ENCODE data around the gene ADA. TPM values are rescaled to one million over a fixed set of nuclear protein-coding genes. Genes with fewer than 3 reads are reported as not detected.

Gene ADA
- total RNA-seq, 5 donors from 2014 or later (not counting 1 experiment from before 2014, with no cell fraction given): 21.9 to 42.1 (median 33.3) TPM

GRCh38 chr20:44606725-44607441, 44.6 kb downstream of the ADA start:
- H3K27ac ChIP-seq (ENCODE audit: low read length): no peak overlapping the region
- 100% methylated on average over 1 of the region's 5 CpGs for WGBS (ENCODE audit: insufficient coverage)

DNA sequence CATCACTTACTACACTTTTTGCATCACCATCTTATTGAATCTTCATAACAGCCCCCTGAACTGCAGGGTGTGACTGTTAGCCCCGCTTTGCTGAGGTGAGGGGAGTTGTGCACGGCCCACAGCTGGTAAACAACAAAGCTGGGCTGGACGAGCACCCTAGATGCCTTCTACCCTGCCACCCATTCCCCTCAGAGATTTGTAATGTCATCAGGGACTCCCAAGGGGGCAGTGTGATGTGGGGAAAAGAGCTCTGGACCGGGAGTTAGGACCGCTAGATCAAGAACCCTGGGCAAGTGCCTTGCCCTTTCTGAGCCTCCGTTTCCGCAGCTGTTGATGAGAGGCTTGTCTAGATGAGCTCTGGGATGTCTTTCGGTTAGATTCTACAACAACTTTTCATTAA, 48.2 kb downstream of the ADA start:
- Mint-ChIP-seq H3K27ac (no peak overlapping the region), H3K4me1 (peaks cover 12 to 25% (median 22%) of the 10 kb centered on the region in 3 donors), H3K9me3 (no peaks in the 10 kb centered on the region), H3K36me3 (no peaks in the 10 kb centered on the region), H3K4me3 (no peak overlapping the region), H3K27me3 (no peaks in the 10 kb centered on the region)
- ChIA-PET CTCF (interaction anchor here (0.6 to 1.0 kb wide), 4 partner anchors 39 to 716 kb away, joined by 3 read pairs; no protein-coding TSS in a partner anchor), POLR2A (interaction anchor here in 1 of 2 donors (0.7 kb wide), 1 partner anchor 168 kb away, joined by 7 read pairs; no protein-coding TSS in a partner anchor)
- H3K36me3 ChIP-seq (ENCODE audit: control insufficient read depth in 2 of 2, extremely low read depth in 1 of 2, insufficient read depth in 1 of 2, low read length in 1 of 2): no peaks in the 10 kb centered on the region
- no peak overlapping the region for H3K27ac ChIP-seq (ENCODE audit: low read length)
- no peaks in the 10 kb centered on the region for H3K27me3 ChIP-seq (replicated peaks in 1 of 2; ENCODE audit: control insufficient read depth in 2 of 2, extremely low read depth in 1 of 2, insufficient read depth in 2 of 2, low read length in 1 of 2)
- H3K9me3 ChIP-seq: no peaks in the 10 kb centered on the region
- ATAC-seq (replicated peaks in 1 of 4): no peak
- no CpG with 5 or more reads among the region's 8 CpGs for WGBS (ENCODE audit: insufficient coverage)
- no peak for DNase-seq
- no peak overlapping the region for H3K4me3 ChIP-seq (ENCODE audit: control insufficient read depth in 1 of 2, extremely low read depth in 1 of 2, low read length in 1 of 2)
- H3K4me1 ChIP-seq (ENCODE audit: control insufficient read depth in 1 of 2, extremely low read depth in 1 of 2, insufficient read depth in 2 of 2, low read length in 2 of 2): peaks cover 10 to 14% of the 10 kb centered on the region in 2 experiments

More at GRCh38 chr20:44606725-44607441, 44.6 kb downstream of the ADA start:
- POLR2A ChIA-PET: no interaction called here
- no peaks in the 10 kb centered on the region for H3K27me3 Mint-ChIP-seq
- H3K36me3 ChIP-seq (ENCODE audit: control insufficient read depth in 2 of 2, extremely low read depth in 1 of 2, insufficient read depth in 1 of 2, low read length in 1 of 2): no peaks in the 10 kb centered on the region
- no peaks in the 10 kb centered on the region for H3K27me3 ChIP-seq (replicated peaks in 1 of 2; ENCODE audit: control insufficient read depth in 2 of 2, extremely low read depth in 1 of 2, insufficient read depth in 2 of 2, low read length in 1 of 2)
- no peak overlapping the region for H3K27ac Mint-ChIP-seq
- no peaks in the 10 kb centered on the region for H3K9me3 ChIP-seq
- H3K36me3 Mint-ChIP-seq: no peaks in the 10 kb centered on the region
- CTCF ChIA-PET: interaction anchor here in 1 of 2 donors (0.7 kb wide), 1 partner anchor 15 kb away, joined by 3 read pairs; no protein-coding TSS in a partner anchor
- no peak overlapping the region for H3K4me3 Mint-ChIP-seq
- no peak overlapping the region for H3K4me3 ChIP-seq (ENCODE audit: control insufficient read depth in 1 of 2, extremely low read depth in 1 of 2, low read length in 1 of 2)
- DNase-seq (no peak), ATAC-seq (replicated peaks in 1 of 4) (no peak)
- peaks cover 21 to 23% (median 22%) of the 10 kb centered on the region in 3 donors for H3K4me1 Mint-ChIP-seq
- peaks cover 16 to 26% of the 10 kb centered on the region in 2 experiments for H3K4me1 ChIP-seq (ENCODE audit: control insufficient read depth in 1 of 2, extremely low read depth in 1 of 2, insufficient read depth in 2 of 2, low read length in 2 of 2)
- no peaks in the 10 kb centered on the region for H3K9me3 Mint-ChIP-seq

GRCh38 chr20:44601801-44602204, 49.7 kb downstream of the ADA start:
- peak overlapping the region in 1 of 2 donors; percentile 24 for H3K27ac Mint-ChIP-seq
- POLR2A ChIA-PET: no interaction called here

DNA sequence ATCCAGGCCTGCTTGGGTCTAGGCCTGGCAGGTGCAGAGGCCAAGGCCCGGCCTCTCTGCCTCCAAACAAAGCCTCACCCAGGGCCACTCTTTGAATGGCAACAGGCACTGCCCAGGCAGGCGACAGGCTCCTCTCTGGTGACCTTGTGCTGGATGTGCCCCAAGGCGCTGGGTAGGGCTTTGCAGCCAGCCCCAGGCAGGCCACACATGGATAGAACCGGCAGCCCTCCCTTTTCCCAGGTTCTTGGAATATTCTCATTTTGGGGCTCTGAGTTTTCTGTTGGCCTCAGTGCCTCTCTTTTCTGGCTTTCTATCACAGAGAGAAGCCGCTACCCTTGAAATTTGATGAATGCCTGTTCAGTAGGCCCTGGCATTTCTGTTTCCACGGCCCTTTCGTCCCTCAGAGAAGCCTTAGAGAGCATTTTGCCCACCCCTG, 50.2 kb downstream of the ADA start:
- Mint-ChIP-seq H3K36me3 (no peaks in the 10 kb centered on the region), H3K9me3 (no peaks in the 10 kb centered on the region), H3K27me3 (no peaks in the 10 kb centered on the region), H3K4me3 (no peak overlapping the region), H3K4me1 (peaks cover 18 to 31% (median 28%) of the 10 kb centered on the region in 3 donors), H3K27ac (peak overlapping the region in 1 of 2 donors; percentile 24)
- Histone ChIP-seq H3K36me3 (ENCODE audit: control insufficient read depth in 2 of 2, extremely low read depth in 1 of 2, insufficient read depth in 1 of 2, low read length in 1 of 2) (no peaks in the 10 kb centered on the region), H3K4me1 (ENCODE audit: control insufficient read depth in 1 of 2, extremely low read depth in 1 of 2, insufficient read depth in 2 of 2, low read length in 2 of 2) (peaks cover 13 to 19% of the 10 kb centered on the region in 2 experiments), H3K27me3 (replicated peaks in 1 of 2; ENCODE audit: control insufficient read depth in 2 of 2, extremely low read depth in 1 of 2, insufficient read depth in 2 of 2, low read length in 1 of 2) (no peaks in the 10 kb centered on the region), H3K4me3 (ENCODE audit: control insufficient read depth in 1 of 2, extremely low read depth in 1 of 2, low read length in 1 of 2) (no peak overlapping the region), H3K27ac (ENCODE audit: low read length) (no peak overlapping the region), H3K9me3 (no peaks in the 10 kb centered on the region)
- ChIA-PET POLR2A (no interaction called here), CTCF (interaction anchor here in 1 of 2 donors (0.5 kb wide), 1 partner anchor 11 kb away, joined by 3 read pairs; no protein-coding TSS in a partner anchor)
- ATAC-seq (replicated peaks in 1 of 4) (no peak), DNase-seq (no peak)
- WGBS (ENCODE audit: insufficient coverage): 90% methylated on average over 5 of the region's 7 CpGs

More at GRCh38 chr20:44601801-44602204, 49.7 kb downstream of the ADA start:
- Histone ChIP-seq H3K4me1 (ENCODE audit: control insufficient read depth in 1 of 2, extremely low read depth in 1 of 2, insufficient read depth in 2 of 2, low read length in 2 of 2) (peaks cover 13 to 19% of the 10 kb centered on the region in 2 experiments), H3K9me3 (no peaks in the 10 kb centered on the region), H3K36me3 (ENCODE audit: control insufficient read depth in 2 of 2, extremely low read depth in 1 of 2, insufficient read depth in 1 of 2, low read length in 1 of 2) (no peaks in the 10 kb centered on the region), H3K4me3 (ENCODE audit: control insufficient read depth in 1 of 2, extremely low read depth in 1 of 2, low read length in 1 of 2) (no peak overlapping the region), H3K27me3 (replicated peaks in 1 of 2; ENCODE audit: control insufficient read depth in 2 of 2, extremely low read depth in 1 of 2, insufficient read depth in 2 of 2, low read length in 1 of 2) (no peaks in the 10 kb centered on the region), H3K27ac (ENCODE audit: low read length) (no peak overlapping the region)
- ATAC-seq (replicated peaks in 1 of 4): no peak
- H3K4me3 Mint-ChIP-seq: no peak overlapping the region
- WGBS (ENCODE audit: insufficient coverage): no CpG with 5 or more reads among the region's 1 CpG
- CTCF ChIA-PET: interaction anchor here in 1 of 2 donors (0.5 kb wide), 1 partner anchor 12 kb away, joined by 3 read pairs; no protein-coding TSS in a partner anchor
- H3K27me3 Mint-ChIP-seq: no peaks in the 10 kb centered on the region
- no peak for DNase-seq
- H3K36me3 Mint-ChIP-seq: no peaks in the 10 kb centered on the region
- H3K9me3 Mint-ChIP-seq: no peaks in the 10 kb centered on the region
- H3K4me1 Mint-ChIP-seq: peaks cover 18 to 31% (median 28%) of the 10 kb centered on the region in 3 donors

DNA sequence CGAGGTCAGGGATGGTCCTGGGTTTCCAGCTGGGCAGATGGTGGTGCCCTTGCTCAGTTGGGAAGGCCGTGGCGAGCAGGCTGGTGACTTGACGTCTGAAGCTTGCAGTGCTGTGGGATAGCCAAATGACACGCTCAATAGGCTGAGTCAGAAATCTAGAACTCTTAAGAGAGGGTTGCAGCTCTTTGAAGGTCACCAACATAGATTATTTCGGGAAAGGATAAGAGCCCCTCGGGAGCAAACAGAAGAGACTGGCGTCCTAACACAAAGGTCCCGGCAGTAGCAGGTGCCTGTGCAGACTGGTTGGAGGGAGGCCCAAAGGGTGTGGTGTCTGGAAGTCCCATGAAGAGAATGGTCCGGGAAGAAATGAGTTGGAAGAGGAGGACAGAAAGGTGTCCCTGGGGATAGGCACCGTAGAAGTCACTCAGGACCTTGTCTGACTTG, 50.7 kb downstream of the ADA start:
- ChIA-PET CTCF (no interaction called here), POLR2A (no interaction called here)
- no peaks in the 10 kb centered on the region for H3K27me3 Mint-ChIP-seq
- H3K4me1 Mint-ChIP-seq: peaks cover 18 to 31% (median 28%) of the 10 kb centered on the region in 3 donors
- Histone ChIP-seq H3K4me1 (ENCODE audit: control insufficient read depth in 1 of 2, extremely low read depth in 1 of 2, insufficient read depth in 2 of 2, low read length in 2 of 2) (peaks cover 13 to 19% of the 10 kb centered on the region in 2 experiments), H3K9me3 (no peaks in the 10 kb centered on the region), H3K4me3 (ENCODE audit: control insufficient read depth in 1 of 2, extremely low read depth in 1 of 2, low read length in 1 of 2) (no peak overlapping the region), H3K36me3 (ENCODE audit: control insufficient read depth in 2 of 2, extremely low read depth in 1 of 2, insufficient read depth in 1 of 2, low read length in 1 of 2) (no peaks in the 10 kb centered on the region), H3K27me3 (replicated peaks in 1 of 2; ENCODE audit: control insufficient read depth in 2 of 2, extremely low read depth in 1 of 2, insufficient read depth in 2 of 2, low read length in 1 of 2) (no peaks in the 10 kb centered on the region), H3K27ac (ENCODE audit: low read length) (no peak overlapping the region)
- 95% methylated on average over 6 of the region's 11 CpGs for WGBS (ENCODE audit: insufficient coverage)
- no peak overlapping the region for H3K27ac Mint-ChIP-seq
- no peaks in the 10 kb centered on the region for H3K36me3 Mint-ChIP-seq
- ATAC-seq (replicated peaks in 1 of 4) (no peak), DNase-seq (no peak)
- no peak overlapping the region for H3K4me3 Mint-ChIP-seq
- no peaks in the 10 kb centered on the region for H3K9me3 Mint-ChIP-seq

DNA sequence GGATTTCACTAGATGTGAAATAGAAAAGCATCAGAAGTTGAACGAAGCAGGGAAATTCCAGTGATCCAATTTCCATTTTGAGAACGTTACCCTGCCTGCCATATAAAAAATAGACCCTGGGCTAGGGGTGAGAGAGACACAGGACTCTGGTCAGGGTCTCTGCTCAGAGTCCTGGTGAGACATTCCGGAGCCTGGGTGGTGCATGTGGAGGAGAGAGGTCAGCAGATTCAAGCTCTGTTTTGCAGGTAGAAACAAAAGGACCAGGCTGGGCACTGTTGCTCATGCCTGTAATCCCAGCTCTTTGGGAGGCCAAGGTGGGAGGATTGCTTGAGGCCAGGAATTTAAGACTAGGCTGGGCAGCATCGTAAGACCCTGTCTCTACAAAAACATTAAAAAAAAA, 51.2 kb downstream of the ADA start:
- no peaks in the 10 kb centered on the region for H3K27me3 Mint-ChIP-seq
- no peaks in the 10 kb centered on the region for H3K36me3 Mint-ChIP-seq
- CTCF ChIA-PET: no interaction called here
- no peak overlapping the region for H3K4me3 Mint-ChIP-seq
- Histone ChIP-seq H3K27me3 (replicated peaks in 1 of 2; ENCODE audit: control insufficient read depth in 2 of 2, extremely low read depth in 1 of 2, insufficient read depth in 2 of 2, low read length in 1 of 2) (no peaks in the 10 kb centered on the region), H3K27ac (ENCODE audit: low read length) (no peak overlapping the region), H3K4me1 (ENCODE audit: control insufficient read depth in 1 of 2, extremely low read depth in 1 of 2, insufficient read depth in 2 of 2, low read length in 2 of 2) (peaks cover 13 to 19% of the 10 kb centered on the region in 2 experiments), H3K9me3 (no peaks in the 10 kb centered on the region), H3K4me3 (ENCODE audit: control insufficient read depth in 1 of 2, extremely low read depth in 1 of 2, low read length in 1 of 2) (no peak overlapping the region), H3K36me3 (ENCODE audit: control insufficient read depth in 2 of 2, extremely low read depth in 1 of 2, insufficient read depth in 1 of 2, low read length in 1 of 2) (no peaks in the 10 kb centered on the region)
- peak overlapping the region in 1 of 2 donors; percentile 50 for H3K27ac Mint-ChIP-seq
- H3K9me3 Mint-ChIP-seq: no peaks in the 10 kb centered on the region
- ATAC-seq (replicated peaks in 1 of 4): no peak
- DNase-seq: no peak
- peaks cover 18 to 31% (median 28%) of the 10 kb centered on the region in 3 donors for H3K4me1 Mint-ChIP-seq
- POLR2A ChIA-PET: no interaction called here
- 73% methylated on average over 3 of the region's 4 CpGs for WGBS (ENCODE audit: insufficient coverage)

All from T-cell (primary cell).